C4-2B (cell line): ENCODE measurements around the gene ERFE.

ENCODE experiments used
- ZFX ChIP-seq: fragments of 450-650 bp; IDR thresholded peaks from 2 replicates; pipeline ENCODE4 v1.6.1; 2017
- TF ChIP-seq, protein P1 (sequence below): fragments of 450-650 bp; conservative IDR thresholded peaks from 2 replicates; pipeline ENCODE4 v1.5.1; 2017; ENCODE audit warnings: mild to moderate bottlenecking

DNA sequence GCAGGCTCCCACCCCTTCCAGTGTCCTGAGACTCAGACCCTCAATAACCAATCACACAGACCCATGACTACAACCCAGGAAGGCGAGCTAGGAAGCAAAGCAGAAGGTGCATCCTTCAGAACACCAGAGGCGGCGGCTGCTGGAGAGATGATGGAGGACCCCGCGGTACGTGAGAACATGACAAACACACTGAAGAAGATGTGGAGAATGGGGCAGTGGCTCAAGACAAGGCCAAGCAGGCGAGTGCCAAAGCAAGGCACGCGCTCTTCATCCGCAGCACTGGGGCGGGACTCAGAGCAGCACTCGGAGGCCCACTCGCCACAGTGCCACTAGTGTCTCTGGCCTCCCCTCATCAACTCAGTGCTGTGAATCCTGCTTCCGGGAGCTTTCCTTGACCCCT is 13.7 kb downstream of the ERFE start:
- TF ChIP-seq, protein P1, sequence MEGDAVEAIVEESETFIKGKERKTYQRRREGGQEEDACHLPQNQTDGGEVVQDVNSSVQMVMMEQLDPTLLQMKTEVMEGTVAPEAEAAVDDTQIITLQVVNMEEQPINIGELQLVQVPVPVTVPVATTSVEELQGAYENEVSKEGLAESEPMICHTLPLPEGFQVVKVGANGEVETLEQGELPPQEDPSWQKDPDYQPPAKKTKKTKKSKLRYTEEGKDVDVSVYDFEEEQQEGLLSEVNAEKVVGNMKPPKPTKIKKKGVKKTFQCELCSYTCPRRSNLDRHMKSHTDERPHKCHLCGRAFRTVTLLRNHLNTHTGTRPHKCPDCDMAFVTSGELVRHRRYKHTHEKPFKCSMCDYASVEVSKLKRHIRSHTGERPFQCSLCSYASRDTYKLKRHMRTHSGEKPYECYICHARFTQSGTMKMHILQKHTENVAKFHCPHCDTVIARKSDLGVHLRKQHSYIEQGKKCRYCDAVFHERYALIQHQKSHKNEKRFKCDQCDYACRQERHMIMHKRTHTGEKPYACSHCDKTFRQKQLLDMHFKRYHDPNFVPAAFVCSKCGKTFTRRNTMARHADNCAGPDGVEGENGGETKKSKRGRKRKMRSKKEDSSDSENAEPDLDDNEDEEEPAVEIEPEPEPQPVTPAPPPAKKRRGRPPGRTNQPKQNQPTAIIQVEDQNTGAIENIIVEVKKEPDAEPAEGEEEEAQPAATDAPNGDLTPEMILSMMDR, result no peak
- no peak for TF ChIP-seq ZFX
